UCSD-AML1 (cell line): ENCODE data around the gene CCDC134.
"Not testable (repeated sequence)": the region's sequence is repeated elsewhere in the genome, so short reads cannot be mapped to it uniquely, and the experiment has no call there.

Experiments used
- DNase-seq: peaks from one replicate; lab custom pipeline; 2025; ENCODE audit not compliant: unreplicated experiment; lab: John Stamatoyannopoulos, UW

The CCDC134 gene

DNA sequence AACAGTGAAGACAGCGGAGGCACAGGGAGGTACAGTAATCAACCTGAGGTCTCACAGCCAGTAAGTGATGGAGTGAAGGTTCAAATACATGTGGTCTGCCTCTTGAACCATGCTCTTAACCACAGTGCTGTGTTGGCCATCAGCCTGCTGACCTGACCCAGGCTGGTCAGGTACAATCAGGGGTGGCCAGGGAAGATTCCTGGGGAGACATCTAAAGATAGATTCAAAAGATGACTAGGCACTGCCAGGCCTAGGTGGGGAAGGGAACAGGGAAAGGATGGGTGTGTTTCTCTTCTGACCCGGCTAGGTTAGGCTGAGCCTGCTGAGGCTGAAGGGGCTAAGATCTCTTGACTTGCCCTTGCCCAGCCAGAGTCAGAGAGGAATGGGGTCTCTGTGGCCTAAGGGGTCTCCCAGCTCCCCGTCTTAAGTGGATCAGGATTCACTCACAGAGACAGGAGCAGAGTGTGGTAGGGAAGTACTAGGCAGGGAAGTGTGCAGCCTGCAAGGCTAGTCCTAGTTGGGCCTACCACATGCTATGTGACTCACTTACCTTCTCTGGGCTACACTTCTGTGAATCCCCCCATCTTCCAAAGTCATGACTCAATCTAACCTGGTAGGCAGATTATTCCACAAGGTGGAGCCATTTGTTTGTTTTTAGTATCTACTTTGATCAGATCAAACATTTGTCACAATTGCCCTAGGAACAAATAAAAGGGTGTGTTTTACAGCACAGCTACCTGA lies 22.0 kb downstream of the CCDC134 start:
- no peak for DNase-seq

- DNase-seq: no peak
Observed at GRCh38 chr22:41823797-41824196, 23.3 kb downstream of the CCDC134 start.

- DNase-seq: no peak
Observed at GRCh38 chr22:41825376-41825775, 24.9 kb downstream of the CCDC134 start.

DNA sequence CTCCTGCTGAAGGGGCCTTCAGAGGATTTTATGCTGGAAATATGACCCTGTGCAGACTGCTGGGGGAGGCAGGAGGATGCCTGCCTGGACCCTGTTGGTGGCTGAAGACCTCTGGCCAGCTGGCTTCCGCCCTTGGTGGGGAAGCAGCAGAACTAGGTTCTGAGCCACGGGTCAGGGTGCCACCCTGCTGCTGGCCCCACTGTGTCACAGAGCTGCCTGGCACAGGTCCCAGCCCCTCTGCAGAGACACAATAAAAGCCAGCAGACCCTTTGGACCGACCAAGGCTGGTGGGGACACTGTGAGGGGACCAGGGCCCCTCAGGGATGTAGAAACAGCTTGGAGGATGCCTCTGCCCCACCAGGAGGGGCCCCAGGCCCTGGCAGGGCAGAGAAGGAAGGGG lies 25.5 kb downstream of the CCDC134 start:
- DNase-seq: no peak

GRCh38 chr22:41826430-41827383 lies 26.2 kb downstream of the CCDC134 start:
- no peak for DNase-seq

GRCh38 chr22:41827671-41828070 lies 27.2 kb downstream of the CCDC134 start:
- no peak for DNase-seq

DNA sequence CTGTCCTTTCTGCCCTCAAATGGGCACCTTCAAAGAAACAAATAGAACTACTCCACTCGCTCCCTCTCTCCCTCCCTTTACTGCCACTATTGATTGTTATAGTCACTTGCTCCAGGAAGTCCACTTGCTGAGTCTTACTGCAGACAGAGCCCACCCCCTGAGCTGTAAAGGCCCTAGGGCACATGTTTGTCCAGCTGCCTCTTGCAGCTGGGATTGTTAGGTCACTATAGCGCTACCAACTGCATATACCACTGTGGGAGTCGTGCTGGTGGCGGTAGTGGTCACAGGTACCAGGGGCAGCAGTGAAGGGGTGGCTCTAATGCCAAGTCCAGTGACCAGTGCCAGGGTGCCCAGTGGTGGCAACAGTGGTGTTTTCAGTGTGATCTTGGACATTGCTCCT lies 28.0 kb downstream of the CCDC134 start:
- DNase-seq: no peak

GRCh38 chr22:41830174-41830573 lies 29.7 kb downstream of the CCDC134 start:
- no peak for DNase-seq

DNA sequence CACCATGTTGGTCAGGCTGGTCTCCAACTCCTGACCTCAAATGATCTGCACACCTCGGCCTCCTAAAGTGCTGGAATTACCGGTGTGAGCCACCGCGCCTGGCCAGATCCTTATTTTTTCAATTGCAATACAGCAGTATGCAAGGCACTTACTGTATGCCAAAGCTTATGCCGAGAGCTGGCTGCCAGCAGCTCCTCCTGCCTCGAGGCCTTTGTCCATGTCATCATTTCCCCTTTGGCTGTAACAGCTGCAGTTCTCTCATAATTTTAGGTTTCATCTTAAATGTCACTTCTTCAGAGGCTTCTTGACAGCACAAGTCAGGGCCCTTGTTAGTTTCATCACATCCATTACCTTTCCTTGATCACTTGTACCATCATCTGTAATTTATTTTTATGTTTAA lies 30.9 kb downstream of the CCDC134 start:
- DNase-seq: no peak

DNA sequence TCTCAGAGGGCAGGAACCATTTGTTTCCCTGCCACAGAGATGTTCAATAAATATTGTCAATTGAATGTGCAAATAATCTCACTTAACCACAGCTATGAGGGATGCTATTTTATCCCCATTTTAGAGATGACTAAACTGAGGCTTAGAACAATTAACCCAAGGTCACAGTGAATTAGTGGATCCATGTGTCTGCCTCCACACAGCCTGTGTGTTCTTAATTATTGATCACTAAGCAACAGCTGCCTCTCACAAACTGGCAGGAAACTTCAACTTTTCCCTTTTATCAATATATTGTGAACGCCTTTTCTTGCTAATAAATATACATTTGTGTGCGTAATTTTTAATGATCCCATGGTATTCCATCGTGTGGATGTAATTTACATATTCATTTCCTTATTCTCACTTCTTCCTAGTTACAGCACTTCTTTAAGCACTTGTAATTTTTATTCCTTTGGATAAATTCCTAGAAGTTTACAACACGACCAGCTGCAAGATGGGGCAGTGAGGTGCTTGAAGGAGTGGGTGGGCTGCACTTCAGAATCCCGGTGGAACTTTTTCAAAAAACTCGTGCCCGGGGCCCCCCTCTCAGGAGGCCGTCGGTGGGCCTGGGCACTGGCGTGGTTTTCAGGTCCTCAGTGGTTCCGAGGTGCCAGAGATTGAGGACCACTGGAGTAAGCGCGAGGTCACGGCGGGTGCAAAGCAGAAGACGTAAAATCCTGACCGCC lies 31.5 kb downstream of the CCDC134 start:
- no peak for DNase-seq

- DNase-seq: peak; percentile 99
Observed at GRCh38 chr22:41832553-41833368, 32.3 kb downstream of the CCDC134 start, which contains the start of gene SREBF2. Gene SREBF2 (plus strand): TSS chr22:41833105. CDS start chr22:41833271, 166 bp downstream.

DNA sequence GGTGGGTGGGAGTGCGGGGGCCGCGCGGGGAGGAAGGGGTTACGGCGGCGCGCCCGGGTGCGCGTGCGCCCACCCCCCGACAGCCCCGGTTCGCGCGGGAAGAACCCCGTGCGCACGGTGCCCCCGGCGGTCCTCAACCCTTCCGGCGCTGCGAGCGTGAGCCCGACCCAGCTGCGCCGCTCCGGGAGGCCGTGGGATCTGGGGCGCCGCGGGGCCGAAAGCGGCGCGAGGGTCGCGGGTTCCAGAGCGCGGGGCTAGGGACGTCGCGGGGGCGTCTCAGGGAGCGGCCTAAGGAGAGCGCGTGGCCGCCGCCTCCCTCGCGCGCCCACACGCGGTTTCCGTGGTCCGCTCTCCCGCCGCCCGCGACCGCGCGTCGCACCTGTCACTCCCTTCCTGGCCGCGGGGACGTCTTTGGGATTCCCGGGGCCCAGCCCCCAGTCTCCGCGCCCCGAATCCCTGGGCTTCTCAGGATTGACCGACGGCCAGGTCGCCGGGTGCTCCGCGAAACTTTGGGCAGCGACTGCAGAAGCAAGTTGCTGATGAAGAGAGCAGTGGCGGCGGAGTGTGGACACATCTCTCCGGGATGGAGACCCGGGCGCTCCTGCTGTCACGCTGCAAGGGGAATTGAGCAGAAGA lies 33.0 kb downstream of the CCDC134 start:
- peak; percentile 51 for DNase-seq

DNA sequence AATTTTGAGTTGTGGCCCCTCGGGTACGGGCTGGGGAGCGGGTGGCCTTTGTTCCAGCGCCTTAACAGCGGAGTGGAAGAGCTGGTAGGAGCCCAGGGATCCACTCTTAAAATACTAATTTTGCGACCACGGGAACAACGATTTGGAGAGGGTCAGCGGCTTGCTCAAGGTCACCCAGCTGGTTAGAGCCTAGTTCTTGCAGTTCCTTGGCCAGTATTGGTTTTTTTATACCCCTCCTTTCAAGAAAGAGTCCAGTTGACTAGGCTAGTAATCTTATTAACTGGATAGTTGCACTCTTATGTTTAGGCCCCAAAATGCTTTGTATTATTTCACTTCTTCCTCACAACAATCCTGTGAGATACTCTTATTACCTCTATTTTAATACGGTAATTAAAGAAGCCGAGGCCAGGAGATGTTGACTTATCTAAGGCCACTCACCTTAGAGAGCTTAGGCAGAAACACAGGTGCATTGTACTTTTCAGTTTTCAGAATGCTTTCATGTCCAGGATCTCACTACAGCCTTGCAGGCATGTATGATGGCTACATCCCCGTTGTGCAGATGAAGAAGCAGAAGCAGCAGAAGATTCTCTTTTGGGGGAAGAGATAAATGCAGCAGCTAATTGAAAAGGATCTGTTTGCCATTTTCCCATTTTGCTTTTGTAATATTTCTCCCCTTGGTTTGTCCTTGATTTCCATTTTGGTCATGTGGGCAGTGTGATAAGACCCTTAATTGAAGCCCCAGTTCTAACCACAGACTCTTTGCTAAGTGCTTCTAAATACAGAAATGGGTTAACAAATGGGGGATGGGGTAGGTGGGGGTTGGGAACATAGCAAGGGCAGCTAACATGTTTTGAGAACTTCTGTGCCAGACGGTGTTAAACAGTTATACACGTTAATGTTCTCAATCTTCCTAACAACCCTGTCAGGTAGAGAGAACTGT lies 33.8 kb downstream of the CCDC134 start:
- no peak for DNase-seq

GRCh38 chr22:41835462-41835861 lies 35.0 kb downstream of the CCDC134 start:
- DNase-seq: not testable (repeated sequence)

DNA sequence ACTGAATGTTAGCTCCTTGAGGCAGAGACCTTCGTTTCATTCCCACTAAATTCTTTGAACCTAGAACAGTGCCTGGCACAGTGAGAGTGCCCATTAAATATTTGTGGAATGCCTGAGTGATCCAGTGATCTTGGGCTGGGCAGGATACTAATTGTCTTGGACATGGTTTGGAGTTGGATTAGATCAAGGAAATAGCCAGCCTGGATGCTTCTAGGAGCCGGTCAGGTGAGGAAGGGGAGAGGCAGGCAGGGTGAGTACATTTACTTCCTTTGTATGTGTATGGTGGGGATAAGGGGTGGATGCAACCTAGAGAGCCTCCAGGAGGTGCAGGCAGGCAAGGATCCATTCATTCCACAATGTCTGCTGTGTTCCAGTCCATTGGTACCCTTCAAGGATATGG lies 36.1 kb downstream of the CCDC134 start:
- DNase-seq: no peak

- DNase-seq: no peak
Observed at GRCh38 chr22:41838842-41839618, 38.6 kb downstream of the CCDC134 start.

- DNase-seq: no peak
Observed at GRCh38 chr22:41840216-41840615, 39.7 kb downstream of the CCDC134 start.

DNA sequence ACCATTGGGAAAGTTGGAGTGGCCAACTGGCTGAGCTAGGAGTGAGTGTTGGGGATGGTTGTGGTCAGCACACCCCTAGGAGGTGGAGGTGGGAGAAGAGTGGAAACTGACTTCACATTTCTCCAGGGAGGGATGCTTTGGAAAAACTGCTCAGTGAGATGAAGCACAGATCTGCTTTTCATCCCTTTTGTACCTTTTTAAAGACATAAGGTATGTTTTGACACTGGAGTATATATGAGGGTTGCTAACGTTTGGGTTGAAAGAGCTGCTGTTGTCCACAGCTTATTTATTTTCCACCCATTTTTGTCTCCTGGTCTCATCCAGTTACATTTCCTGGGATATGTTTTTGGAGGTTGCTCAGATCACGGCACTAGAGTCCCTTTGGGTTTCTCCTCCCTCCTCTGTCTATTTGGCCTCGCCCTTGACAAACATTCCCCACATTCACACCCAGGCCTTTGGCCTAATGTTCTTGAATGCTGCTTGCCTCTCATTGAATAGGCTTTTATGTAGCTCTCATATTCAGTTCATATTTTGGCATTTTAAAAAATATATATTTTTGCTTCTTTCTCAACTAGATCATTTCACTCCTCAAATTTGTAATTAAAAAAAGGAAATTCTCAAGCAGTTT lies 40.7 kb downstream of the CCDC134 start:
- no peak for DNase-seq
